ENCODE data around the gene ARRB1.

Gene ARRB1

GRCh38 chr11:75262961-75263852 is 88.3 kb downstream of the ARRB1 start:
- TF ChIP-seq GATA2 (IDR thresholded peaks at IDR 0.05; ENCODE audit: low read depth, low read length) (no peak), GATA3 (IDR thresholded peaks at IDR 0.05; ENCODE audit: low read depth, low read length) (no peak)

- TF ChIP-seq GATA2 (IDR thresholded peaks at IDR 0.05; ENCODE audit: low read depth, low read length) (no peak), GATA3 (IDR thresholded peaks at IDR 0.05; ENCODE audit: low read depth, low read length) (no peak)
Observed at GRCh38 chr11:75262436-75262835, 89.0 kb downstream of the ARRB1 start.

GRCh38 chr11:75261902-75262361 is 89.5 kb downstream of the ARRB1 start:
- TF ChIP-seq GATA3 (IDR thresholded peaks at IDR 0.05; ENCODE audit: low read depth, low read length) (no peak), GATA2 (IDR thresholded peaks at IDR 0.05; ENCODE audit: low read depth, low read length) (no peak)

- TF ChIP-seq GATA2 (IDR thresholded peaks at IDR 0.05; ENCODE audit: low read depth, low read length) (no peak), GATA3 (IDR thresholded peaks at IDR 0.05; ENCODE audit: low read depth, low read length) (no peak)
Observed at GRCh38 chr11:75260396-75261170, 90.9 kb downstream of the ARRB1 start.

GRCh38 chr11:75254326-75254725 is 97.1 kb downstream of the ARRB1 start:
- TF ChIP-seq GATA3 (IDR thresholded peaks at IDR 0.05; ENCODE audit: low read depth, low read length) (no peak), GATA2 (IDR thresholded peaks at IDR 0.05; ENCODE audit: low read depth, low read length) (no peak)

- no peak for TF ChIP-seq GATA2 (IDR thresholded peaks at IDR 0.05; ENCODE audit: low read depth, low read length)
- TF ChIP-seq GATA3 (IDR thresholded peaks at IDR 0.05; ENCODE audit: low read depth, low read length): no peak
Observed at GRCh38 chr11:75249704-75250103, 101.8 kb downstream of the ARRB1 start.

- TF ChIP-seq GATA3 (IDR thresholded peaks at IDR 0.05; ENCODE audit: low read depth, low read length) (no peak), GATA2 (IDR thresholded peaks at IDR 0.05; ENCODE audit: low read depth, low read length) (no peak)
Observed at GRCh38 chr11:75248924-75249256, 102.6 kb downstream of the ARRB1 start.

- TF ChIP-seq GATA2 (IDR thresholded peaks at IDR 0.05; ENCODE audit: low read depth, low read length) (no peak), GATA3 (IDR thresholded peaks at IDR 0.05; ENCODE audit: low read depth, low read length) (no peak)
Observed at GRCh38 chr11:75246671-75247350, 104.7 kb downstream of the ARRB1 start.

GRCh38 chr11:75246006-75246670 is 105.3 kb downstream of the ARRB1 start:
- no peak for TF ChIP-seq GATA2 (IDR thresholded peaks at IDR 0.05; ENCODE audit: low read depth, low read length)
- no peak for TF ChIP-seq GATA3 (IDR thresholded peaks at IDR 0.05; ENCODE audit: low read depth, low read length)

- TF ChIP-seq GATA2 (IDR thresholded peaks at IDR 0.05; ENCODE audit: low read depth, low read length) (no peak), GATA3 (IDR thresholded peaks at IDR 0.05; ENCODE audit: low read depth, low read length) (no peak)
Observed at GRCh38 chr11:75245356-75246005, 106.0 kb downstream of the ARRB1 start.

- TF ChIP-seq GATA2 (IDR thresholded peaks at IDR 0.05; ENCODE audit: low read depth, low read length) (no peak), GATA3 (IDR thresholded peaks at IDR 0.05; ENCODE audit: low read depth, low read length) (no peak)
Observed at GRCh38 chr11:75244052-75244814, 107.2 kb downstream of the ARRB1 start.

- TF ChIP-seq GATA2 (IDR thresholded peaks at IDR 0.05; ENCODE audit: low read depth, low read length): no peak
- TF ChIP-seq GATA3 (IDR thresholded peaks at IDR 0.05; ENCODE audit: low read depth, low read length): no peak
Observed at GRCh38 chr11:75242722-75243600, 108.5 kb downstream of the ARRB1 start.

Data from SH-SY5Y (cell line).